Upper lobe of left lung (tissue), 6 donors: ENCODE results near the gene ZBTB5. TPM values are rescaled to one million over a fixed set of nuclear protein-coding genes. Genes with fewer than 3 reads are reported as not detected.
"Not testable (repeated sequence)": the region's sequence is repeated elsewhere in the genome, so short reads cannot be mapped to it uniquely, and the experiment has no call there.

ENCODE experiments used
- ATAC-seq, 2 donors: fragments of 200-7000 bp; cut with Tn5 transposase; one replicate each; pipeline ENCODE4 v1.9.1; 2022; ENCODE audit warnings: mild to moderate bottlenecking in 2 of 2, moderate library complexity in 2 of 2; ENCODE audit not compliant: low FRiP score in 2 of 2
- DNase-seq, 2 donors: peaks; one replicate each; pipeline ENCODE4 v3.0.0-alpha.2; 2019 to 2020
- H3K27ac ChIP-seq, 4 donors: fragments of 200-600 bp; sonication (generic); one replicate each; pipeline ENCODE4 v1.5.1; 2016 to 2019
- H3K27me3 ChIP-seq, 4 donors: fragments of 200-600 bp; sonication (generic); one replicate each; pipeline ENCODE4 v1.5.1; 2017 to 2019
- H3K36me3 ChIP-seq, 4 donors: fragments of 200-600 bp; sonication (generic); one replicate each; pipeline ENCODE4 v1.5.1; 2016 to 2019
- H3K4me1 ChIP-seq, 4 donors: fragments of 200-600 bp; sonication (generic); one replicate each; pipeline ENCODE4 v1.5.1; 2018 to 2019
- H3K4me3 ChIP-seq, 4 donors: fragments of 200-600 bp; sonication (generic); one replicate each; pipeline ENCODE4 v1.5.1; 2017 to 2019; ENCODE audit warnings: mild to moderate bottlenecking in 2 of 4, moderate library complexity in 1 of 4
- H3K9me3 ChIP-seq, 4 donors: fragments of 200-600 bp; sonication (generic); one replicate each; pipeline ENCODE4 v1.5.1; 2018 to 2019
- EP300 ChIP-seq, 4 donors: sonication (generic); formaldehyde crosslinking; IDR thresholded peaks; one replicate each; pipeline ENCODE4 v1.5.1; 2017; ENCODE audit warnings: antibody characterized with exemption in 4 of 4, control low read depth in 2 of 4
- POLR2A ChIP-seq, 4 donors: fragments of 450-650 bp; IDR thresholded peaks; one replicate each; pipeline ENCODE4 v1.5.1; 2016 to 2017; ENCODE audit warnings: antibody characterized with exemption in 4 of 4, mild to moderate bottlenecking in 2 of 4
- POLR2AphosphoS5 ChIP-seq, 2 donors: sonication (generic); formaldehyde crosslinking; IDR thresholded peaks; one replicate each; pipeline ENCODE4 v1.5.1; 2017; ENCODE audit warnings: antibody characterized with exemption in 2 of 2
- WGBS, 2 donors: methylation state at CpG; one replicate each; pipeline ENCODE4 v1.1.5; 2017 to 2018; 5-methylcytosine and 5-hydroxymethylcytosine counted together
- total RNA-seq, 6 donors: library from RNA; depleted of rRNA in 4 of 6; stranded (reverse); fragments of >200 nt in 4 of 6; gene quantifications; one replicate each; pipeline versions ENCODE4 v1.1.0 to v1.2.1, GENCODE V29; 2016 to 2021
- TF ChIP-seq, protein P1 (sequence below), 6 experiments: fragments of 450-650 bp in 4 of 6; fragments of 200-600 bp in 2 of 6; sonication (generic) in 2 of 6; IDR thresholded peaks; one replicate each; pipeline ENCODE4 v1.5.1; 2016 to 2019; ENCODE audit warnings: antibody characterized with exemption in 6 of 6
- donor health status: DM: no; HTN: no; CAD: no; lungs with moderate emphysema.
- donor health status: DM: no; HTN: yes; CAD: no; lungs with severe emphysema.

The ZBTB5 gene
- total RNA-seq, 6 donors from 2014 or later = 7.9 to 15.0 (median 10.0) TPM

DNA sequence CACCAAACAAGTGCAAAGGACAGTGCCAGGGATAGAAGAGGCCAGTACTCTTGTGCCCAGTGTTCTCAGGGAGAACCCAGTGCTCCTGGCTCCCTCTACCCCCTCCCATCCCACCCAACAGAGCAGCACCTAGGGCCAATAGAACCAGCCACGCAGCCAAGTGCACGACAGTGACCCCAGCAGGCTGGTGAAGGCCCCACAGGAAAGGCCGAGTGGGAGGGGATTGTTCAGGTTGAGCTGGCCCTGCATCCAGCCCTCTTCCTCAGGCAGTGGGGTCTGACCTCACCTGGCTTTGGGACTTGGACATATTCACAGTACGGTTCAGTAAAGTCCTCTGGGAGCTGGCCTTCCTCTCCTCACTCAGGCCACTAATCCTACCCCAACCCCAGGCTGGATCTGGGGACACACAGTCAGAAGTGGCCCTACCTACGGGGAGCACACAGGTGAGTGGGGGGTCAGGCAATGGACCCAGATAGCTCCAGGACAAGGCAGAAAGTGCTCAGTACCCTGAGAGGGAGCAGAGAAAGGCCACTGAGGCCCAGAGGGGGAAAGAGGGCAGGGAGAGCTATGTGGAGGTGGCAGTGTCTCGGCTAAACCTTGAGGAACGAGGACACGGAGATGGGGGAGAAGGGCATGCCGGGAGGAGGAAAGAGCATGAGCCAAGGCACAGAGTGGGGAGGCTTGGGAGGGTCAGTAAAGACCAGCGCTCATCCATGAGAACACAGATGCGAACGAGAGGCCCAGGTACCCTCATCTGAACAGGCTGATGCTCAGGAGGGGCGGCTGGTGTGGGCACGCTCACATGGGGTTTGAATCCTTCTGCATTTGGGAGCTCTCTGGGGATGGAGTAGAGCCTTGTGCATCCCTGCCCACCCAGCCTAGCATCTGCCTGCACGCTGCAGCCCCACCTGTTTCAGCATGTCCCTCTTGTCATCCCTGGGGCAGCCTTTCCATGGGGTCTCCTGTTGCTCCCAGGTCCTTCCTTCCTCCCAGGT is 46.1 kb upstream of the ZBTB5 start:
- H3K9me3 ChIP-seq = no peaks in the 10 kb centered on the region
- TF ChIP-seq POLR2A (IDR thresholded peaks at IDR 0.05) = no peak
- TF ChIP-seq POLR2AphosphoS5 (IDR thresholded peaks at IDR 0.05) = no peak
- no peak for TF ChIP-seq EP300 (IDR thresholded peaks at IDR 0.05)
- TF ChIP-seq, protein P1, sequence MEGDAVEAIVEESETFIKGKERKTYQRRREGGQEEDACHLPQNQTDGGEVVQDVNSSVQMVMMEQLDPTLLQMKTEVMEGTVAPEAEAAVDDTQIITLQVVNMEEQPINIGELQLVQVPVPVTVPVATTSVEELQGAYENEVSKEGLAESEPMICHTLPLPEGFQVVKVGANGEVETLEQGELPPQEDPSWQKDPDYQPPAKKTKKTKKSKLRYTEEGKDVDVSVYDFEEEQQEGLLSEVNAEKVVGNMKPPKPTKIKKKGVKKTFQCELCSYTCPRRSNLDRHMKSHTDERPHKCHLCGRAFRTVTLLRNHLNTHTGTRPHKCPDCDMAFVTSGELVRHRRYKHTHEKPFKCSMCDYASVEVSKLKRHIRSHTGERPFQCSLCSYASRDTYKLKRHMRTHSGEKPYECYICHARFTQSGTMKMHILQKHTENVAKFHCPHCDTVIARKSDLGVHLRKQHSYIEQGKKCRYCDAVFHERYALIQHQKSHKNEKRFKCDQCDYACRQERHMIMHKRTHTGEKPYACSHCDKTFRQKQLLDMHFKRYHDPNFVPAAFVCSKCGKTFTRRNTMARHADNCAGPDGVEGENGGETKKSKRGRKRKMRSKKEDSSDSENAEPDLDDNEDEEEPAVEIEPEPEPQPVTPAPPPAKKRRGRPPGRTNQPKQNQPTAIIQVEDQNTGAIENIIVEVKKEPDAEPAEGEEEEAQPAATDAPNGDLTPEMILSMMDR (IDR thresholded peaks at IDR 0.05) = no peak
- no peak for ATAC-seq
- no peaks in the 10 kb centered on the region for H3K4me1 ChIP-seq
- no peaks in the 10 kb centered on the region for H3K27me3 ChIP-seq
- no peak overlapping the region for H3K4me3 ChIP-seq
- WGBS, 2 donors = 90 to 95% methylated on average over 14 to 15 of the region's 15 CpGs
- H3K36me3 ChIP-seq = peaks cover 0 to 17% (median 7%) of the 10 kb centered on the region in 4 donors
- no peak for DNase-seq
- no peak overlapping the region for H3K27ac ChIP-seq

DNA sequence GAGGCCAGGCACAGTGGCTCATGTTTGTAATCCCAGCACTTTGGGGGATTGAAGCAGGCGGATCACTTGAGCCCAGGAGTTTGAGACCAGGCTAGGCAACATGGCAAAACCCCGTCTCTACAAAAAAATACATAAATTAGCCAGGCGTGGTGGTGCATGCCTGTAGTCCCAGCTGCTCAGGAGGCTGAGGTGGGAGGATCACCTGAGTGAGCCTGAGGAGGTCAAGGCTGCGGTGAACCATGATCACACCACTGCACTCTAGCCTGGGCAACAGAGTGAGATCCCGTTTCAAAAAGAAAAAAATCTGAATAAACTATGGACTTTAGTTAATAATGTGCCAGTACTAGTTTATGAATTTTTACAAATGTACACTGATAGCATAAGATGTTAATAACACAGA is 44.8 kb upstream of the ZBTB5 start:
- WGBS, 2 donors = 80 to 92% methylated on average over 5 of the region's 5 CpGs
- not testable (repeated sequence) for DNase-seq

DNA sequence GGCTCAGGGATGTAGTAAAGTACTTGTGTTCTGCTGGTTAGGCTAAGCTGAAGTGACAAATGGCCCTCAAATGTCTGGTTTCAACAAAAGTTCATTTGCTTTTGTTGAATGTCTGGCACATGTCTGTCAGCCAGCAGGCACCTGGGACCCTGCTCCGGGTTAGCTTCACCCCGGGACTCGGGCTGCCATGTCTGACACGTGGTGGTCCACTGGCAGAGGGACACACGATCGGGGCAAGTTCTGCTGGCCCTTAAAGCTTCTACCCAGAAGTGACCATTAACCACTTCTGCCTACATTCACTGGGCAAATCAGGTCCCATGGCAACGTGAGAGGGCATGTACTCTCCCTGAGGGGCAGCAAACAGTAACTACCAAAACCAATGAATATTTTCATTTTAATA is 44.3 kb upstream of the ZBTB5 start:
- no peak for DNase-seq

More for the DNA sequence above, 44.8 kb upstream of the ZBTB5 start:
- H3K9me3 ChIP-seq, H3K4me1 ChIP-seq, ATAC-seq, H3K27ac ChIP-seq, H3K4me3 ChIP-seq, H3K27me3 ChIP-seq: not testable (repeated sequence)
- H3K36me3 ChIP-seq = peaks cover 0 to 11% (median 5%) of the 10 kb centered on the region in 4 donors

DNA sequence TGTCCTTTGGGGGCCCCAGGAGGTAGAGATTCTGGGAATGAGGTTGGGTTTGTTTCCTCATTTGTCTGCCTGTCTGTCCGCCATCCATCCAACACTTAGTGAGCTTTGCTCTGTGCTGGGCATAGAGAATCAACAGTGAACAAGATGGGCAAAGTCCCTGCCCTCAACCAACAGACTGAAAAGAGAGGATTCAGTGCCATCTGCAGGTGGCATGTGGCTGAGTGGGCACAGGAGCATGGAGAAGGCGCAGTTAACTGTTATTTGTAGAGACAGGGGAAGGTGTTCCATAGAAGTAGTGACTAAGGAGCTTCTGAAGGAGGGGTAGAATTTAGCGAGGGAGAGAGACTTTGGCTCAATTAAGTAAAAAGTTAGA is 43.6 kb upstream of the ZBTB5 start:
- H3K27me3 ChIP-seq = no peaks in the 10 kb centered on the region
- H3K4me3 ChIP-seq = no peak overlapping the region
- no peak for TF ChIP-seq EP300 (IDR thresholded peaks at IDR 0.05)
- TF ChIP-seq, protein P1 (IDR thresholded peaks at IDR 0.05) = no peak
- TF ChIP-seq POLR2A (IDR thresholded peaks at IDR 0.05) = no peak
- TF ChIP-seq POLR2AphosphoS5 (IDR thresholded peaks at IDR 0.05) = no peak
- 91 to 93% methylated on average over 3 of the region's 3 CpGs for WGBS, 2 donors
- H3K27ac ChIP-seq = no peak overlapping the region
- H3K36me3 ChIP-seq = peaks cover 0 to 20% (median 6%) of the 10 kb centered on the region in 4 donors
- no peaks in the 10 kb centered on the region for H3K4me1 ChIP-seq
- H3K9me3 ChIP-seq = no peaks in the 10 kb centered on the region
- ATAC-seq (no peak), DNase-seq (no peak)

More for the DNA sequence above, 44.3 kb upstream of the ZBTB5 start:
- Histone ChIP-seq H3K4me3 (no peak overlapping the region), H3K36me3 (peaks cover 0 to 13% (median 5%) of the 10 kb centered on the region in 4 donors), H3K27ac (no peak overlapping the region), H3K9me3 (no peaks in the 10 kb centered on the region), H3K4me1 (no peaks in the 10 kb centered on the region), H3K27me3 (no peaks in the 10 kb centered on the region)
- ATAC-seq = no peak
- WGBS, 2 donors = 91 to 94% methylated on average over 7 of the region's 7 CpGs
- TF ChIP-seq, protein P1 (IDR thresholded peaks at IDR 0.05) = no peak
- no peak for TF ChIP-seq POLR2A (IDR thresholded peaks at IDR 0.05)
- no peak for TF ChIP-seq EP300 (IDR thresholded peaks at IDR 0.05)
- no peak for TF ChIP-seq POLR2AphosphoS5 (IDR thresholded peaks at IDR 0.05)

DNA sequence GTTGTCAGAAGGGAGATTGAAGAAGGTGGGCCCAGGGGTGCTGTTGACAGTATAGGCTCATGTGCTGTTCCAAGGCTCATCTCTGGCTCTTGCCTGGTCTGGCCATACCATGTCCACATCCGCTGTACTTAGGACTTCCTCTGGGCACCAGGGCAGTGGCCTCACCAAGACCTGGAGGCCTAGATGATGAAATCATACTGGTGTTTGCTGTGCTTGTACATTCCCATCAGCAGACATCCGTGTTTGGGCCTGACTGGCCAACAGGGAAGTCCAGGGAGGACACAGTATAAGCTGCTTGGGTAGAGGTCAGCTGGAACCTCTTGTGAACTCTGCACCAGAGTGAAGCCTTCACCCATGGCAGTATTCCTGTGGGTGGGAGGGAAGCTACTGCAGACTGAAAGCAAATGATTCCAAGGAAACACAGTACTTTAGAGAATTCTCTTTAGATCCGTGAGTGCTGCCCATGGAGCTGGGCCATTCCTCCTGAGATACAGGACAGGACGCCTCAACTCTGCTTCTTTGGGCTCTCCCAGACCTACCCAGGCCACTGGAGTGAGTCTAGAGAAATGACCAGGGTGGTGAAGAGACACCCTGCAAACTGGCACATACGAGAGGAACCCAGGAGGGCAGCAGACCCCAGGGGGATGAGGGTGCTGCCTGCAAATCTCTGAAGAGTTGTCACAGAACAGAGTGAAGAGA is 43.0 kb upstream of the ZBTB5 start:
- H3K4me3 ChIP-seq = no peak overlapping the region
- H3K27me3 ChIP-seq = no peaks in the 10 kb centered on the region
- no peaks in the 10 kb centered on the region for H3K9me3 ChIP-seq
- no peak for TF ChIP-seq POLR2AphosphoS5 (IDR thresholded peaks at IDR 0.05)
- TF ChIP-seq, protein P1 (IDR thresholded peaks at IDR 0.05) = no peak
- no peak for TF ChIP-seq POLR2A (IDR thresholded peaks at IDR 0.05)
- TF ChIP-seq EP300 (IDR thresholded peaks at IDR 0.05) = no peak
- peaks cover 0 to 25% (median 10%) of the 10 kb centered on the region in 4 donors for H3K36me3 ChIP-seq
- WGBS, 2 donors = 80 to 87% methylated on average over 1 to 5 of the region's 5 CpGs
- no peaks in the 10 kb centered on the region for H3K4me1 ChIP-seq
- no peak overlapping the region for H3K27ac ChIP-seq
- DNase-seq (no peak), ATAC-seq (peak; percentile 54 to 60)
